Omental fat pad (tissue), 4 donors: ENCODE measurements around the gene UNC80. TPM values are rescaled to one million over a fixed set of nuclear protein-coding genes. Genes with fewer than 3 reads are reported as not detected.

Experiments used
- ATAC-seq: fragments of 150-250 bp; one replicate; pipeline ENCODE4 v1.9.1; 2016; ENCODE audit warnings: mild to moderate bottlenecking, moderate library complexity; ENCODE audit not compliant: low FRiP score
- DNase-seq: peaks from one replicate; pipeline ENCODE4 v3.0.0-alpha.2; 2019; ENCODE audit warnings: low spot score
- small RNA-seq: library from RNA; depleted of rRNA; stranded (forward); fragments of <200 nt; gene quantifications from one replicate; pipeline ENCODE3, GENCODE V24; 2016
- total RNA-seq, 4 donors: library from RNA; depleted of rRNA; stranded (reverse); fragments of >200 nt; gene quantifications; one replicate each; pipeline ENCODE4 v1.1.0, GENCODE V29; 2016
- TF ChIP-seq, protein P1 (sequence below), 3 donors: fragments of 450-650 bp; IDR thresholded peaks; one replicate each; pipeline ENCODE4 v1.5.1; 2016 to 2017; ENCODE audit warnings: antibody characterized with exemption in 3 of 3, mild to moderate bottlenecking in 3 of 3, moderate library complexity in 2 of 3

The UNC80 gene
- total RNA-seq, 4 donors from 2014 or later = not detected

- no peak for ATAC-seq
Measured at GRCh38 chr2:210046851-210047500, 275.3 kb downstream of the UNC80 start.

More at GRCh38 chr2:210046851-210047500, 275.3 kb downstream of the UNC80 start:
- no peak for DNase-seq
- TF ChIP-seq, protein P1, sequence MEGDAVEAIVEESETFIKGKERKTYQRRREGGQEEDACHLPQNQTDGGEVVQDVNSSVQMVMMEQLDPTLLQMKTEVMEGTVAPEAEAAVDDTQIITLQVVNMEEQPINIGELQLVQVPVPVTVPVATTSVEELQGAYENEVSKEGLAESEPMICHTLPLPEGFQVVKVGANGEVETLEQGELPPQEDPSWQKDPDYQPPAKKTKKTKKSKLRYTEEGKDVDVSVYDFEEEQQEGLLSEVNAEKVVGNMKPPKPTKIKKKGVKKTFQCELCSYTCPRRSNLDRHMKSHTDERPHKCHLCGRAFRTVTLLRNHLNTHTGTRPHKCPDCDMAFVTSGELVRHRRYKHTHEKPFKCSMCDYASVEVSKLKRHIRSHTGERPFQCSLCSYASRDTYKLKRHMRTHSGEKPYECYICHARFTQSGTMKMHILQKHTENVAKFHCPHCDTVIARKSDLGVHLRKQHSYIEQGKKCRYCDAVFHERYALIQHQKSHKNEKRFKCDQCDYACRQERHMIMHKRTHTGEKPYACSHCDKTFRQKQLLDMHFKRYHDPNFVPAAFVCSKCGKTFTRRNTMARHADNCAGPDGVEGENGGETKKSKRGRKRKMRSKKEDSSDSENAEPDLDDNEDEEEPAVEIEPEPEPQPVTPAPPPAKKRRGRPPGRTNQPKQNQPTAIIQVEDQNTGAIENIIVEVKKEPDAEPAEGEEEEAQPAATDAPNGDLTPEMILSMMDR (IDR thresholded peaks at IDR 0.05) = no peak

Small RNAs within 50 kb of the gene (small RNA-seq; reads per million reads assigned to genes)
- not detected for gene RNA5SP118

Other genes starting within 250 kb of the UNC80 start
- gene RPE, start 230.8 kb downstream of the UNC80 start, total RNA-seq = 10 to 100 TPM; 45.3 to 63.2 (median 50.4) TPM